ENCODE results near the gene KANSL1. TPM values are rescaled to one million over a fixed set of nuclear protein-coding genes. Genes with fewer than 3 reads are reported as not detected.
A peak's percentile ranks its signal among the peaks of the same experiment; 100 is the strongest.

KANSL1 gene
- total RNA-seq, 1 donor from 2014 or later = 78.5 TPM

- Histone ChIP-seq H3K36me3 (no peaks in the 10 kb centered on the region), H3K27ac (no peak overlapping the region), H3K4me3 (no peak overlapping the region), H3K27me3 (ENCODE audit: low read depth) (no peaks in the 10 kb centered on the region), H3K9me3 (no peaks in the 10 kb centered on the region), H3K4me1 (peaks cover 64% of the 10 kb centered on the region)
- no peak for ATAC-seq
- no peak for TF ChIP-seq CTCF (IDR thresholded peaks at IDR 0.05)
- DNase-seq = no peak
- intact Hi-C loops (cut with DNase I) = no loop called here
Measured at GRCh38 chr17:46148247-46148646, 45.0 kb downstream of the KANSL1 start.

DNA sequence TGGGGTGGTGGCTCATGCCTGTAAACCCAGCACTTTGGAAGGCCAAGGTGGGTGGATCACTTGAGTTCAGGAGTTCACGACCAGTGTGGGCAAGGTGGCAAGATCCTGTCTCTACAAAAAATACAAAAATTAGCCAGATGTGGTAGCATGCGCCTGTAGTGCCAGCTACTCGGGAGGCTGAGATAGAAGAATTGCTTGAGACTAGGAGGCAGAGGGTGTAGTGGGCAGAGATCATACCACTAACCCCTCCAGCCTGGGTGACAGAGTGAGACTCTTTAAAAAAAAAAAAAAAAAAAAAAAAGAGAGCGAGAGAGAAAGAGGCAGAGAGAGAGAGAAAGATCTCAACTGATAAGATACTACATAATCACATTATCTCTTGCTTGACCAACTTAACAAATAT lies 45.9 kb downstream of the KANSL1 start:
- no peak for DNase-seq
- intact Hi-C loops (cut with DNase I) = no loop called here
- peaks cover 64% of the 10 kb centered on the region for H3K4me1 ChIP-seq
- no peaks in the 10 kb centered on the region for H3K27me3 ChIP-seq (ENCODE audit: low read depth)
- H3K4me3 ChIP-seq = no peak overlapping the region
- ATAC-seq = no peak
- H3K27ac ChIP-seq = no peak overlapping the region
- no peaks in the 10 kb centered on the region for H3K9me3 ChIP-seq
- no peaks in the 10 kb centered on the region for H3K36me3 ChIP-seq
- TF ChIP-seq CTCF (IDR thresholded peaks at IDR 0.05) = no peak

GRCh38 chr17:46144246-46144645 lies 49.0 kb downstream of the KANSL1 start:
- ATAC-seq (no peak), DNase-seq (no peak)
- Histone ChIP-seq H3K9me3 (no peaks in the 10 kb centered on the region), H3K4me3 (no peak overlapping the region), H3K27me3 (ENCODE audit: low read depth) (no peaks in the 10 kb centered on the region), H3K36me3 (no peaks in the 10 kb centered on the region), H3K27ac (no peak overlapping the region), H3K4me1 (peaks cover 70% of the 10 kb centered on the region)
- no peak for TF ChIP-seq CTCF (IDR thresholded peaks at IDR 0.05)
- intact Hi-C loops (cut with DNase I) = no loop called here

DNA sequence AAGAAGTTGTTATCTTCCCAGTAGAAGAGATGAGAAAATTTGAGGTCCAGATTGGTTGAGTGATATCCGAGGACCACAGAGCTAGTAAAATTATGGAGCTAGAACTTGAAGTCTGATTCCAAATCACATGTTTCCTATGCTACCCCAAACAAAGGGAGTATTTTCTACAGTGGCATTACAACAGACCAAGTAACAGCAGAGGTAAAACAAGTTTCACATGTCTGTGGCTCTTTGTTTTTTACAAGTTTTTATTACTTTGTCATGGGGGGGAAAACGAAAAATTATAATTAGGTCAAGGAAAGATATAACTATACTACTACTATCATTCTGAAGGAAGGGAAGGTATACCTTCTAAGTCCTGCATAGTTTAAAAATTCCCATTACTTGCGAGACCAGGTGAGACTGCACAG lies 49.4 kb downstream of the KANSL1 start:
- Histone ChIP-seq H3K4me1 (peaks cover 71% of the 10 kb centered on the region), H3K27me3 (ENCODE audit: low read depth) (no peaks in the 10 kb centered on the region), H3K36me3 (no peaks in the 10 kb centered on the region), H3K27ac (no peak overlapping the region), H3K4me3 (no peak overlapping the region), H3K9me3 (no peaks in the 10 kb centered on the region)
- no peak for TF ChIP-seq CTCF (IDR thresholded peaks at IDR 0.05)
- DNase-seq (no peak), ATAC-seq (no peak)
- intact Hi-C loops (cut with DNase I) = no loop called here

- Histone ChIP-seq H3K4me1 (peaks cover 86% of the 10 kb centered on the region), H3K27me3 (ENCODE audit: low read depth) (no peaks in the 10 kb centered on the region), H3K27ac (no peak overlapping the region), H3K9me3 (no peaks in the 10 kb centered on the region), H3K4me3 (no peak overlapping the region), H3K36me3 (no peaks in the 10 kb centered on the region)
- DNase-seq (no peak), ATAC-seq (peak in 1 of 2 donors; percentile 57)
- intact Hi-C loops (cut with DNase I) = no loop called here
- no peak for TF ChIP-seq CTCF (IDR thresholded peaks at IDR 0.05)
Measured at GRCh38 chr17:46141645-46142044, 51.6 kb downstream of the KANSL1 start.

DNA sequence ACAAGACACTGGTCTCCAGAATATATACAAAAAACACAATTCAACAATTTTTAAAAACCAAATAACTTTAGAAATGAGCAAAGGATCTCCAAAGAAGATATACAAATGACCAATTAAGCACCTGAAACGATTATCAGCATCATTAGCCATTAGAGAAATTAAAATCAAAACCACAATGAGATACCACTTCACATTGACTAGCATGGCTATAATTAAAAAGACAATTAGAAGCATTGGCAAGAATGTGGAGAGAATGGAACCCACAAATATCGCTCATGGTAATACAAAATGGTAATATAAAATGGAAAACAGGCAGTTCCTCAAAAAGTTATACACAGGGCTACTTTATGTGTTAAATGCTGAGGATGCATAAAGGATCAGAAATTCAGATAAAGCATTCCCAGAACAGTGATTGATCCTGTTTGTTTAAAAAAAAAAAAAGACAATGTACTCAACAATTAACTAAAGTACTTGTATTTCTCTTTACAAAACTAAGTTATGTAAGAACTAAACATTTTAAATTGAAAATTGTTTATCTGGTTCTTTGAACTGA lies 52.5 kb downstream of the KANSL1 start:
- Histone ChIP-seq H3K4me3 (no peak overlapping the region), H3K27me3 (ENCODE audit: low read depth) (no peaks in the 10 kb centered on the region), H3K36me3 (no peaks in the 10 kb centered on the region), H3K27ac (no peak overlapping the region), H3K4me1 (peaks cover 86% of the 10 kb centered on the region), H3K9me3 (no peaks in the 10 kb centered on the region)
- no peak for DNase-seq
- ATAC-seq = no peak
- no peak for TF ChIP-seq CTCF (IDR thresholded peaks at IDR 0.05)
- intact Hi-C loops (cut with DNase I) = no loop called here
